A673 (cell line): Measurements from ENCODE around the gene ASB6.

Experiments used
- CTCF ChIP-seq: fragments of 300-800, 200-600 bp; sonication (generic); conservative IDR thresholded peaks from 2 replicates; pipeline ENCODE4 v1.5.1; 2017; ENCODE audit warnings: low read depth, mild to moderate bottlenecking, antibody characterized with exemption, low read length, moderate library complexity, mixed read lengths
- EZH2 ChIP-seq: fragments of 200-600 bp; sonication (generic); IDR thresholded peaks from 2 replicates; pipeline ENCODE4 v1.6.1; 2017; ENCODE audit warnings: borderline replicate concordance, low read depth, mild to moderate bottlenecking, mixed read lengths, antibody characterized with exemption, low read length; ENCODE audit not compliant: poor library complexity, severe bottlenecking

GRCh38 chr9:129682381-129682780 lies 40.4 kb upstream of the ASB6 start:
- TF ChIP-seq CTCF (no peak), EZH2 (no peak)
